GM20000 (cell line): Measurements from ENCODE around the gene LCE2A.
"Not testable (repeated sequence)": the region's sequence is repeated elsewhere in the genome, so short reads cannot be mapped to it uniquely, and the experiment has no call there.

ENCODE experiments used
- DNase-seq: peaks from one replicate; pipeline ENCODE4 v3.0.0; 2012; ENCODE audit warnings: low spot score
- TF ChIP-seq, protein P1 (sequence below): IDR thresholded peaks from 2 replicates; pipeline ENCODE4 v1.5.1; 2012; ENCODE audit warnings: mild to moderate bottlenecking, control low read depth; ENCODE audit errors: extremely low read depth, missing control alignments

The LCE2A gene

GRCh38 chr1:152697701-152698600 lies at the start of gene LCE2A:
Gene LCE2A (plus strand): TSS chr1:152698345. CDS start chr1:152698902, 557 bp downstream.
- TF ChIP-seq, protein P1, sequence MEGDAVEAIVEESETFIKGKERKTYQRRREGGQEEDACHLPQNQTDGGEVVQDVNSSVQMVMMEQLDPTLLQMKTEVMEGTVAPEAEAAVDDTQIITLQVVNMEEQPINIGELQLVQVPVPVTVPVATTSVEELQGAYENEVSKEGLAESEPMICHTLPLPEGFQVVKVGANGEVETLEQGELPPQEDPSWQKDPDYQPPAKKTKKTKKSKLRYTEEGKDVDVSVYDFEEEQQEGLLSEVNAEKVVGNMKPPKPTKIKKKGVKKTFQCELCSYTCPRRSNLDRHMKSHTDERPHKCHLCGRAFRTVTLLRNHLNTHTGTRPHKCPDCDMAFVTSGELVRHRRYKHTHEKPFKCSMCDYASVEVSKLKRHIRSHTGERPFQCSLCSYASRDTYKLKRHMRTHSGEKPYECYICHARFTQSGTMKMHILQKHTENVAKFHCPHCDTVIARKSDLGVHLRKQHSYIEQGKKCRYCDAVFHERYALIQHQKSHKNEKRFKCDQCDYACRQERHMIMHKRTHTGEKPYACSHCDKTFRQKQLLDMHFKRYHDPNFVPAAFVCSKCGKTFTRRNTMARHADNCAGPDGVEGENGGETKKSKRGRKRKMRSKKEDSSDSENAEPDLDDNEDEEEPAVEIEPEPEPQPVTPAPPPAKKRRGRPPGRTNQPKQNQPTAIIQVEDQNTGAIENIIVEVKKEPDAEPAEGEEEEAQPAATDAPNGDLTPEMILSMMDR = no peak
- DNase-seq = no peak

GRCh38 chr1:152654110-152654509 lies 44.0 kb upstream of the LCE2A start:
- TF ChIP-seq, protein P1 = peak; percentile 70
- DNase-seq = peak; percentile 71

DNA sequence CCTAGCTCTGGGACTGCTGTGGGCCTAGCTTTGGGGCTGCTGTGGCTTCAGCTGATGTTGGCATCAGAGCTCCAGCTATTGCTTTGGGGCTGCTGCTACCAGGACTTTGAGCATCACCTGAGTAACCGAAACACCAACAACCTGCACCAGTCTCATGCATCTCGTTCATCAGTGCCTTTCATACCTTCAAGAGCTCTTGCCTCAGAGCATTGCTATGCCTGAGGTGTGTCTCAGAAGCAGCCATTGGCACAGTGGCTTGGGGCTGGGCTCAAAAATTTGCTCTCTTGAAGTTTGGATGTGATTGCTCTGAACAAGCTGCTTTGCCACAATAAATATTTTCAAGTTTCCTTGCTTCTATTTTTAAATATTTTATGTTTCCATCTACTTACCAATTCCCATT lies 41.7 kb upstream of the LCE2A start:
- DNase-seq = no peak

DNA sequence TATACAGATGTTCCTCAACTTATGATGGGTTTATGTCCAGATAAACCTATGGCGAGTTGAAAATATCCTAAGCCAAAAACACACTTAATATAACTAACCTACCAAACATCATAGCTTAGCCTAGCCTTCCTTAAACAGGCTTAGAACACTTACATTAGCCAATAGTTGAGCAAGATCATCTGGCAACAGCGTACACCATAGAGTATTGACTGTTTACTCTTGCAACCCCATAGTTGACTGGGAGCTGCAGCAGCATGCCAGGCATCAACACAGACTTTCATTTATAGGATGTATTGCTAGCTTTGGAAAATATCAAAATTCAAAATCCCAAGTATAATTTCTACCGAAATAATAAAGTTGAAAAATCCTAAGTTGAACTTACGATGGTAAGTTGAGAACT lies 40.5 kb upstream of the LCE2A start:
- no peak for DNase-seq
- TF ChIP-seq, protein P1 = no peak

More for the DNA sequence above, 41.7 kb upstream of the LCE2A start:
- TF ChIP-seq, protein P1 = no peak

DNA sequence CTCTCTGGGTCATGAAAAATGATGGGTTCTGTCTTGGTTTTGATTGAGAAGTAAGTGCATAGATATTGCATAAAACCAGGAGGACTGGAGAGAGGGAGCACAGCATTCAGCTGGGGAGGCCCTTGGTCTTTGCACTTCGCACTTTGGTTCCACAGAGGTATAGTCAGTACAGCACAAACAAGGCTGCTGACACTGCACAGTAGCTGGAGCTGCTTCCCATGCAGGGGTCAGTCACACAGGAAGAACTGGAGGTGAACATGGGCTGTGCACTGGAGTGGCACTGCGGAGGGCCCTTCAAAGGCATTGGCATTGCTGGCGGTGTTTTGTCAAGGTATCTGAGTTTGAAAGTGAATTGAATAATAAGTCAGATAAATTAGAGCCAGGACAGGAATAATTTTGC lies 39.5 kb upstream of the LCE2A start:
- TF ChIP-seq, protein P1 = no peak

GRCh38 chr1:152663098-152663497 lies 35.0 kb upstream of the LCE2A start, which contains the start of gene LCE2D:
Gene LCE2D (plus strand): TSS chr1:152663380. CDS start chr1:152664106, 726 bp downstream.
- no peak for DNase-seq
- TF ChIP-seq, protein P1 = no peak

More for the DNA sequence above, 39.5 kb upstream of the LCE2A start:
- no peak for DNase-seq

GRCh38 chr1:152666171-152666570 lies 32.0 kb upstream of the LCE2A start:
- DNase-seq = not testable (repeated sequence)

DNA sequence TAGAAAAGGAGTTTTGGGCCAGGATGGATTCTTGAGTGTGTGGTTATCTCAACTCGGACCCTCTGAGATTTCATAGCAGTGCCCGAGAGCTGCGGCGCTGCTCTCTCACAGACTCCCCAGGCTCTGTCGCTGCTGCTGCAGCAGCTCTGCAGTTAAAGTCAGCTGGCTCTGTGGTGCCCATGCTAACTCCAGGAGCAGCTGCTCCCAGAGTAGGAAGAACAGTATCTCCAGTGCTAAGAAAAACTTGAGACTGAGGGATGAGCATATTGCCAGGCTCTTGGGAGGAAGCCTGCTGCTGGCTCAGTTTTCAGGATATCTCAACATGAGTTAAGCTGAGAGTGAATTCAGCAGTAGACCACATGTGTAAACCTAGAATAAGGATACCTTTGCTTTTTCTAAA lies 30.5 kb upstream of the LCE2A start:
- DNase-seq = no peak
- TF ChIP-seq, protein P1 = no peak
